Activated naive CD8-positive, alpha-beta T cell treated with anti-CD3 and anti-CD28 coated beads, Interleukin-2, amount 50 U/mL, for 16 hours (primary cell): ENCODE results near the gene GALK2.
A peak's percentile ranks its signal among the peaks of the same experiment; 100 is the strongest.
"Not testable (repeated sequence)": the region's sequence is repeated elsewhere in the genome, so short reads cannot be mapped to it uniquely, and the experiment has no call there.

Source experiments
- DNase-seq: peaks from one replicate; pipeline ENCODE4 v3.0.0-alpha.2; 2020; ENCODE audit warnings: low read depth, low spot score

The GALK2 gene

DNA sequence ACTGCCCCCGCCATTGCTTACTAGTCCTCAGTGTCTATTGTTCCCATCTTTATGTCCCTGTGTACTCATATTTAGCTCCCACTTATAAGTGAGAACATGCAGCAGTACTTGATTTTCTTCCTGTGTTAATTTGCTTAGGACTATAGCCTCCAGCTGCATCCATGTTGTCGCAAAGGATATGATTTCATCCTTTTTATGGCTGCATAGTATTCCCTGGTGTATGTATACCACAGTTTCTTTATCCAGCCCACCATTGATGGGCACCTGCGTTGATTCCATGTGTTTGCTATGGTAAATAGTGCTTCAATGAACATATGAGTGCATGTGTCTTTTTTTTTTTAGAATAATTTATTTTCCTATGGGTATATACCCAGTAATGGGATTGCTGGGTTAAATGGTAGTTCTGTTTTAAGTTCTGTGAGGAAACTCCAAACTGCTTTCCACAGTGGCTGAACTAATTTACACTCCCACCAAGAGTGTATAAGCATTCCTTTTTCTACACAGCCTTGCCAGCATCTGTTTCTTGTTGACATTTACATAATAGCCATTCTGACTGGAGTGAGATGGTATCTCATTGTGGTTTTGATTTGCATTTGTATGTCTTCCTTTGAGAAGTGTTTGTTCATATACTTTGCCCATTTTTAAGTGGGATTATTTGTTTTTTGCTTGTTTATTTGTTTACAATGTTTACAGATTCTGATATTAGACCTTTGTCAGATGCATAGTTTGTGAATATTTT lies 53.7 kb downstream of the GALK2 start:
- no peak for DNase-seq

DNA sequence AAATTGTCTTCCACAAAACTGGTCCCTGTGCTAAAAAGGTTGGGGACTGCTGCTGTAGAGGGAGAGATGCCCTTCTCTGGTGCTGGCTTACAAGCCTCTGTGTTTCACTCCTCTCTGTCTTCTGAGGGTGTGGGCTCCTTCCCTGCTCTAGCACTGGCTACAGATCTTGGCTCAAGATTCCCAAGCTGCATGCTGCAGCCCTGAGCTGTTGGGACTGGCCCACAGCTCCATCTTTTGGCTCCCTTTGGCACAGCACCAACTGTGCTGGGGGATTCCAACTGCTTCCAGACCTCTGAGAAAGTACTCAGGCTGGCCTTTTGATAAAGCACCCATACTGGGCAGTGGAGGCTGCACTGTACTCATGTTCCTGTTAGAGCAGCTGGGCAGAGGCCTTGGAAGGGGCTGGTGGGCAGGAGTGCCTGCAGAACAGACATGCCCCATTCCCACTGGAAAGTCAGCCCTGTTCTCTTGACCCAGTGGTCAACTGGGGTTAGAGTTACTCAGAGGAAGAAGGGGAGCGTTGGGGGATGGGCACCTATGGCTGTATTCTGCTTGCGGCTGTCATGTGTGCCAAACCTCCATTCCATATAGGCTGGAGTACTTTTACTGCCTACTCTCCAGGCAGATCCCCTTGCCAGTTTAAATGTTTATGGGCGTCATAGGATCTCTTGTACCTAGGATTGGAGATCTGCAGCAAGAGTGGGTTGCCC lies 55.7 kb downstream of the GALK2 start:
- DNase-seq: no peak

DNA sequence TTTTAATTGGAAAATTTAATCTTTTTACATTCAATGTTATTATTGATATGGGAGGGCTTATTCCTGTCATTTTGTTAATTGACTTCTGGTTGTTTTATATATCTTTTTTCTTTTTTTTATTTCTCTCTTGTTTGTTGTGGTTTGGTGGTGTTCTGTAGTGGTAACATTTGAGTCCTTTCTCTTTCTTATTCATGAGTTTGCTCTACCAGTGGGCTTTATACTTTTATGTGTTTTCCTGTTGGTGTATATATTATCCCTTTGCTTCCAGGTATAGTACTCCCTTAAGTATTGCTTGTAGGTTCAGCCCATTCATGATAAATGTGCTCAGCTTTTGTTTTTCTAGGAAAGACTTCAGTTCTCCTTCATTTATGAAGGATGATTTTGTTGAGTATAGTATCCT lies 57.6 kb downstream of the GALK2 start:
- no peak for DNase-seq

DNA sequence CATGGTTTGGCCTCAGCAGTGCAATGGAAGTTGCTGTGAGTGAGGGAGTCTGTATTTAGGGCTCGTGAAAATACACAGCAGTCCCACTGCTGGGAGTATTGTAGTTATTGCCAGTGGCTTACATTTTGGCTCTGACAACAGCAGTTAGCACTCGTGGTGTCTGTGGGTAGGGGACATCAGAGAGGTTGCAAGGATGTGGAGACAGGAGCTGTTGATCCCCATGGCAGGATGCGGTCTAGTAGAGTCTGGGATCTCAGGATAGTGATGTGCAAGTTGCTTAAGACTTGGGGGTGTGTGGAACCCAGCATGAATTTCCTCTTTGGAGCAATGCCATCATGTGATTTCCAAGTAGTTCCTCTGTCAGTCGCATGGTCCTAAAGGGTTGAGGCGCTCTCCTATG lies 59.9 kb downstream of the GALK2 start:
- DNase-seq: no peak

DNA sequence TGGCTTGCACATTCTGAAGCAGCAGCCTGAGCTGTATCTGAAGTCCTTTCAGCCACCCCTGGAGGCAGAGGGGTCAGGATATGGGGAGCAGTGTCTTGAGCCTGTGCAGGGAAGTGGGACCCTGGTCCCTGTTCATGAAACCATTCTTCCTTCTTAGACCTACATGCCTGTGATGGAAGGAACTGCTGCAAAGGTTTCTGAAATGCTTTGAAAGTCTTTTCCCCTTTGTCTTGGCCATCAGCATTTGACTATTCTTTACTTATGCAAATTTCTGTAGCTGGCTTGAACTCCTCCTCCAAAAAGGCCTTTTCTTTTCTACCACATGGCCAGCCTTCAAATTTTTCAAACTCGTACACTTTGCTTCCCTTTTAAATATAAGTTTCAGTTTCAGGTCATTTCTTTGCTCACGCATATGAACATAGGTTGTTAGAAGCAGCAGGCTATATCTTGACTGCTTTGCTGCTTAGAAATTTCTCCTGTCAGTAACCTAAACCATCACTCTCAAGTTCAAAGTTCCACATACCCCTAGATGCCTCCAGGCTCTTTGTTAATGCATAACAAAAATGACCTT lies 62.3 kb downstream of the GALK2 start:
- DNase-seq: no peak

DNA sequence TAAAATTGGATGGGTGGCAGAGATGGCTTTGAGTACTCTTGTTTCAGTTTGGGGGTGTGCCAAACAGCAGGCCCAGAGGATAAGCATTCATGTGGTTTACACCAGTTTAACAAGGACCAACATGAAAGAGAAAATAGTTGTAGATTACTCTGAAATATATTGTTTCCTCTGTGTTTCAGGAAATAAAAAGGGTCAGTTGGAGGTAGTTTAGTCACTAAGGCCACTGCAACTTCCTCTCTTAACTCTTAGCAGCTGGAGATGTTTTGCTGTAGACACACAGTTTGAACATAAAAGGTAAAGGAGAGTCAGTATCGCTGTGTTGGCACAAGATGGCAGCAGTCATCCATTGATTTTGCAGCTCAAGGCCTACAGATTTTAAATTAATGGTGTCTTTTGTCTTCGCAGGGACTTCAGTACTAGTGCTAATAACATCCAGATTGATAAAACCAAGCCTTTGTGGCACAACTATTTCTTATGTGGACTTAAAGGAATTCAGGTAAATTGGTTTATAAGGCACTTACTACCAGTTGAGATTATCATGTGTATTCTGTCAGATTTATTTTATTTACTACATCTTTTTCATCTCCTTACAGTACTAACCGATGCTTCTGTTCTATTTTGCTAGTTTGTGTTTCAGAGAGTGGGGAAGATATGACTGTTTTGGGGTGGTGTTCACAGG lies 65.5 kb downstream of the GALK2 start:
- DNase-seq: peak; percentile 8

DNA sequence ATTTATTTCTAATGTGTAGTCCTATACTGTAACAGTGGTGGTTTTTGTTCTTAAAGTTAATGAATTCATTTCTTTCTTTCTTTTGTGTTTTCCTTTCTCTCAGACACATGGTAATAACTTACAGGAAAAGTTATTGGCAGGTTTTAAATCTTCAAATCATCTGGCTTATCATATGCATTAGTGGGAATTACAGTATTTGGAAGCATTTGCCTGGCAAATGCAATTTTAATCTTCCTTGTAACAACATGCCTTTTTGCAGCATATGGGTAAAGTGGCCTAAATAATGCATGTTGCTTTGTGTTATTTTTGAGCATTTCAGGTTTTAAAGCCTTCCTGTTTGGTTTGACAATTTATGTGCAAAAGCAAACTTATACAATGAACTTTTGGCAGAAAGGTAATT lies 66.8 kb downstream of the GALK2 start:
- no peak for DNase-seq

DNA sequence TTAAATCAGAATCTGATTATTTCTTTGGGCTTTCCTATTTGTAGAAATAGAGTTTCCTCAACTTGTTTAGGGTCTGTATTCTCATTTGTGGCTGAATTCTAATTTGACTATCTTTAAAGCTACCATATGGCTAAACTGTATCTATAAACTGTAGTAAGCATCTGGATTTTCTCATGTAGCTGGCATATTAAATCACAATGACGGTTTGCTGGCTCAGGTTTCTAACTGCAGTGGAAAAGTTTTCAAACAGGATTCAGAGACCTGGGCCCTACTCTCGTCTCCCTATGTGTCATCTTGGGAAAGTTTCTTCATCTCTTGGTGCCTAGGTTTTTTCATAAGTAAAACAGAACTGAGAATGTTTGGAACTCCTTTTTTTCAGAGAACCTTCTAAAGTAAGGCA lies 68.3 kb downstream of the GALK2 start:
- no peak for DNase-seq

DNA sequence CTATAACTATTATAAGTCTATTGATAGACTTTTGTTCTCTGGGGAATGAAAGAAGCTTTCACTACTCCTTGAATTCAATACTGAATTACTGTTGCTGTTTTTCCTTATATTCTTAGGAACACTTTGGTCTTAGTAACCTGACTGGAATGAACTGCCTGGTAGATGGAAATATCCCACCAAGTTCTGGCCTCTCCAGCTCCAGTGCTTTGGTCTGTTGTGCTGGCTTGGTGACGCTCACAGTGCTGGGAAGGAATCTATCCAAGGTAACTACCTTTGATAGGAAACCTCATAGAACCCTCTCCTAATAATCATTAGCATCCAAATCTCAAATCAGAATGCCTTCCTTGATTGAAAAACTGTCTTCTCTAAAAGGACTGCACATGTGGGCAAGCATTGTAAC lies 69.1 kb downstream of the GALK2 start:
- no peak for DNase-seq

DNA sequence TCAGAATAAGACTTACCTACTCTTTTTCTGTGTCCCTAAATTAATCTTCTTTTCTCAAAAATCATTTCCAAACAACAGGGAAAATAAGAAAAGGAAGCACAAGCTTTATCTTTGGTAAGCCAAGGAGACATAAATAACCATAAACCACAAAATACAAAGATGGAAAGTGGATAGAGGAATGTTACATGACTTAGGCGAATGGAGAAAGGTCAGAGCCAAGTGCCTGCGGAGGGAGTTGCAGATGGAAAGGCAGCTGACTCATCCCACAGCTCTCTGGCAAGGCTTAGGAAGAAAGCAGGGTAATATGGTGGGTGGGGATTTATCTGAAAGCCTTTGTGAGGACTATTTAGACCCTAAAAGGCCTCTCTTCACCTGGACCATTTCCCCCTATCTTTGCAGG lies 72.8 kb downstream of the GALK2 start:
- no peak for DNase-seq

DNA sequence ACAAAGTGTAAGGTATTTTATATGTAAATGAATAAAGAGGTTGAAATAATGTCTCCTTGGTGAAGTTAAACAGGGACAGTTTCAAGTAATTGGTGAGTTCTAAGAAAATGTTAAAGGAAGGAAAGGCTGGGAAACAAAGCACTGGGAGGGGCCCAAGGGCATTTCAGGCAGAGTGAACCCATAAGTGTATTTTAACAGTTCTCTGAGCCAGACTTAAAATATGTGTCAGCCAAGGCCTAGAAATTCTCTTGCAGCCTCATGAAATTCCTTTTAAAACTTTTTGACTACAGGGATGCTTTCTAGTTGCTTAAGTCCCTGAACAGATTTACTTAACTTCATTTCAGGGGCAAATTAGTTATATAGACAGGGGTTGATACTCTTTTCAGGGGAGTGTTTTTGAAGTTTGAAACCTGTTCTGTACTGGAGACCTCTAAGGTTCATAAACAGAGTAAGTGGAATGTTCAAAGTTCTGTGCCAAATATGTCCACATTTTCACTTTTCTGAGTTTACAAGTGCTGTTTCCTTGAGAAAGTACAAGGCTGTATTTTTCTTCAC lies 77.6 kb downstream of the GALK2 start:
- DNase-seq: no peak

DNA sequence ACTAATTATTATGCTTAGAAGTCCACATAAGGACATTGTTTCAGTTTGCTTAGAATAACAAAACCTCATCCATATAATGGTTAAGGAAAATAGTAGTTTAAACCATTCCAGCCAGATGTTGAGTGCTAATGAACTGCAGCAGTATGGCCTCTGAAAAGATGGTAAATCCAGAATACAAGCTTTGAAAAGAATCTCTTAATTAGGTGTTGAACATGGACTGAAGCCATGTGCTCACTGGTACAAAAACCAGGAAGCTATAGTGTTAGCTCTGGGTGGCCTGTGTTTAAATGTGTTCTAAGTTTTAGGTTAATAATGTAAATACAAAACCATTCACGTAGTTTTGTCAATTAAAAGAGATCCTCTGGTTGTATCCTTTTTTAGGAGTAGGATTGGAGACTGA lies 78.2 kb downstream of the GALK2 start:
- DNase-seq: no peak

DNA sequence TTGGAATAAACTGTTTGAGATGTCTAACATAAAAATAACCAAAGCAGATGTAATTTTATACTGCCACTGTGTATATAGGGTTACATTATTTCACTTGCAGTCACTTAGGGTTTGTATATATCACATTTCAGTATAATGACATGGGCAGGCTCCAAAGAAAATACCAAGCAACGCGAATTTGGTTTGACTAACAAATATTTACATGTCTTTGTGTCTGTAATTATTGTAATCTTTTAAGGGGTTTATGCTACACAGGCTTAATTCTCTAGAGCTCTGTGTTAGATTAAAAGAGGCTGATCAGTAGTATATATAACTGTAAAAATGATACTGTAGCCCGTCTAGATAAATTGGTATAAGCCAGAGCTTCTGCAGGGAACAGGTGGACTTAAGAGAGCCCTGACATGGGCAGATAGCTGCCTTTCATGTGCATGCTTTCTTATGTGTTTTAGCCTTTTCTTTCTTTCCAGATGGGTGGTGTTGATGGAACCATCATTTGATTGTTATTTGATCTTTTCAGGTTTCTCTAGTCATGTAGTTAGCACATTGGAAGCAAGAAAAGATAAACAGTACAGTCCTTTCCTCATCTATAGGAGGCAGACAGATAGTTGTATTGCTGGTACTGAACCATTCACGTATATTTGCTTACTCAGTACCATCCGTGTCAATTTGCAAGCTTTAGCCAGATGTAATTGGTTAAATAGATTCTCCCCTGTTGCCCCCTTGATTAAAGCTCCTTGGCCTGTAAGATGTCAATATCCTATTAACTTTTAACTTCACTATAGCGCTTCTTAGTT lies 86.1 kb downstream of the GALK2 start:
- no peak for DNase-seq

DNA sequence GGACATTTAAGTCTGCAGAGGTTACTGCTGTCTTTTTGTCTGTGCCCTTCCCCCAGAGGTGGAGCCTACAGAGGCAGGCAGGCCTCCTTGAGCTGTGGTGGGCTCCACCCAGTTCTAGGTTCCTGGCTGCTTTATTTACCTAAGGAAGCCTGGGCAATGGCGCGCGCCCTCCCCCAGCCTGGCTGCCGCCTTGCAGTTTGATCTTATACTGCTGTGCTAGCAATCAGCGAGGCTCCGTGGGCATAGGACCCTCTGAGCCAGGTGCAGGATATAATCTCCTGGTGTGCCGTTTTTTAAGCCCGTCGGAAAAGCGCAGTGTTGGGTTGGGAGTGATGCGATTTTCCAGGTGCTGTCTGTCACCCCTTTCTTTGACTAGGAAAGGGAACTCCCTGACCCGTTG lies 95.1 kb downstream of the GALK2 start:
- DNase-seq: not testable (repeated sequence)

DNA sequence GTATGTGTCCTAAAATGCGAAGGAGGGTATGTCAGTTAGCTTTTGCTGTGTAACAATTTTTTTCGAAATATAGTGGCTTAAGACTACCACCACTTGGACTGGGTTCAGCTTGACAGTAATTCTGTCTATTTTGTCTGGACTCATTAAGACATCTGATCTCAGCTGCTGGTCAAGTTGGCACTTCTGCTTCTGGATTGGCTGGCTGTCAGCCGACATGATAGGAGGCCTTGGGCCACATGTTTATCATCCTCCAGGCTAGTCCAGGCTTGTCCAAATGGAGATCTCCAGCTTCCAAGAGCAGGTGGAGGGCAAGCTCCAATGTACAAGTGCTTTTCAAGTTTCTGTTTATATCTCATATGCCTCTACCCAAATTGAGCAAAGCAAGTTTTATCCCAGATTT lies 95.9 kb downstream of the GALK2 start:
- no peak for DNase-seq

DNA sequence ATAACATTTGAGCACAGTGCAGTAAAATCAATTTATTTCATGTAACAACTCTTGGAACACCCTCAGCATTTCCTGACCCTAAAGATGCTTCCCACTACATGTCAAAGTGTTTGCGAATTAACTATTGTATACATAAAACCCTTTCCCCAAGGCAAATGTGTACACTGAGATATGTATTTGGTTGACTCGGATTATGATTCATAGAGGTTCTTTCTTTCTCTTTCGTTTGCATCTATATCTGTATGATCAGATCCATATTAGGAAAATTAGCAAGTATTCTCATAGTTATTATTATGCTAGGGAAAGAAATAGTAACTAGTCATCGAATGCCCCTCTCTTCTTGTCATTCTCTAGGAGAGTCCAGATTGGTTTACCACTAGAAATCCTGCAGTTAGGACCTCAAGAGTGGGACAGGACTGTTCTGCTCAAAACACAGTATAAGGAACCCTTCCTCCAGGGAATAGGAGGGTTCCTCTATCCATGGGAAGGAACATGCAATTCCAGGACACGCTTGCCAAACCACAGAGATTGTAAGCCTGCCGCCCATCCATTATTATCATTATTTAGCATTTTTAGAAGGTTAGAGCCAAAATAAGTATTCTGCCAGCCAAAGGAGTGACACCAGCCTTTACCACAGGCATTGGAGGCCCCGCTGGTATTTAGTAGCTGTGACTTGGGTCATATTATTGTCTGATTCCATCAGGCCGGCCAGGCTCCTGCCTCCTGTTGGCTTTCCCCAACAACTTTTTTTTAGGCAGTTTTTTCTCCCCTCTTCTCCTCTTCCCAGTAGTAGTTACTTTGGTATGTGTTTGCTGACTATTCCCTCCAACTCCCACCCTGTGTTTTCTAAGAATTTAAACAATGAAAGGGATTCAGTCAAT lies 100.7 kb downstream of the GALK2 start:
- no peak for DNase-seq

DNA sequence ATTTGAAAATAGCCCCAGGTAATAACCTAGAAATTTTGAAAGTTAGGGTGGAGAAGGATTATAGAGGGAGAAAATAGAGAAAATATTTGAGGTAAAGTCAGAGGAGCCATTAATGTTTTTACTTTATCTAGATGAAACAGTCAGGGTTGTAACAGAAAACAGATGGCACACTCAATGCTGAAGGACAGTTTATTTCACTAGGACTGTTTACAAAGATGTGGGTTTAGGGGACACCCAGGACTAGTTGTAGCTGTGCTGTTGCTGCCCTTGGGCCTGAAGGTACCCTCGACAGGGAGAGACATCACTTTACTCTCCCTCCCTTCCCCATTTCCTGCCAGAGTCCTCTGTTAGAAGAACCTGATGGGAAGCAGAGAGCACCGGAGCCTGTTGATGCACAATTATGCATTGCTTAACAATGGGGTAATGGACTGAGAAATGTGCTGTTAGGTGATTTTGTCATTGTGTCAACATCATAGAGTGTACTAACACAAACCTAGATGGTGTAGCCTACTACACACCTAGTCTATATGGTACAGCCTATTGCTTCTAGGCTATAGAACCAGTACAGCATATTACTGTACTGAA lies 103.8 kb downstream of the GALK2 start:
- DNase-seq: no peak

DNA sequence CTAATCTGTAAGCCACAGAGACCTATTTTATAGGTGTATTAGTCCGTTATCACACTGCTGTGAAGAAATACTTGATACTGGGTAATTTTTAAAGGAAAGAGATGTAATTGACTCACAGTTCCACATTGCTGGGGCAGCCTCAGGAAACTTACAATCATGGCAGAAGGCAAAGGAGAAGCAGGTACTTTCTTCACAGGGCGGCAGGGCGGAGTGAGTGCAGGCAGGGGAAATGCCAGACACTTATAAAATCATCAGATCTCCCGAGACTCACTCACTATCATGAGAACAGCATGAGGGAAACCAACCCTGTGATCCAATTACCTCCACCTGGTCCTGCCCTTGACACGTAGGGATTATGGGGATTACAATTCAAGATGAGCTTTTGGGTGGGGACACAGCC lies 108.7 kb downstream of the GALK2 start:
- DNase-seq: no peak

DNA sequence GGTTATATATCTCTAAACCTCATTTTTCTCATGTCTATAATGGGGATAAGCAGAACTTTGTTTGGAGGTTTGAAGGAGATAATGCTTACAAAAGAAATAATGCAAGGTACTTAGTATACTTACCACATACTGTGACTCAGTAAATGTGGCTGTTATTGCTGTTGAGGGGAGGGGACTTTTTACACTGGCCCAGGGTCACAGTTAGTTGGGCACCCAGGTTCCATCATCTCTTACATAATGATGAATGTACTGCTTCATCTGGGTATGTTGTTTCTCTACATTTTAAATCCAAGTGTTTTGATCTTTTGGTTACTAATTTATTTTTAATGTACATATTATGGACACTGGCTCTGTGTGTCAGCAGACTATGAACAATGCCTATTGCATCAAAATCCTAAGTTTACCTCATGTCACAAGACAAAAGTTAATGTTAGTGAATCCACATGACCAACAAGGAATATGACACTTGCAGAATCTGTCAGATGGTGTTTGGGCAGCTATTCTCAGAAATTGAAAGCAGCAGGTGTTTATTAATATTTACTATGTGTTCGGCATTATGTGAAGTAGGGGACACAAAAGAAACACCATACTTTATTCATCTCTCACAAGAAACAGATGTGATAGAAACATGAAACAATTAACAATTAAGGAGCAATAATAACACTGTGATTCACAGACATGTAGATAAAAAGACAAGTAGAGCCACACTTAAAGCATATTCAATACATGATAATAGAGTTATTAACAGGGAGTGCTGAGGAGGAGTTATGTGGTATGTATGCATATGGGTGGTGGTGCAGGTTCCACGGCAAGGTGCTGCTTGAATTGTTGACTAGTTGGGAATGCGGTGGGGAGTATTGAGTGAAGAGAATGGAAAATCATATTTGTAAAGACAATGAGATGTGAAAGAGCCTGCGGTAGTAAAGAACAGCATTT lies 109.7 kb downstream of the GALK2 start:
- DNase-seq: no peak
